ENCODE results near the gene VPS45. TPM values are rescaled to one million over a fixed set of nuclear protein-coding genes. Genes with fewer than 3 reads are reported as not detected.

The VPS45 gene
- total RNA-seq, 1 donor from 2014 or later: 34.0 TPM

DNA sequence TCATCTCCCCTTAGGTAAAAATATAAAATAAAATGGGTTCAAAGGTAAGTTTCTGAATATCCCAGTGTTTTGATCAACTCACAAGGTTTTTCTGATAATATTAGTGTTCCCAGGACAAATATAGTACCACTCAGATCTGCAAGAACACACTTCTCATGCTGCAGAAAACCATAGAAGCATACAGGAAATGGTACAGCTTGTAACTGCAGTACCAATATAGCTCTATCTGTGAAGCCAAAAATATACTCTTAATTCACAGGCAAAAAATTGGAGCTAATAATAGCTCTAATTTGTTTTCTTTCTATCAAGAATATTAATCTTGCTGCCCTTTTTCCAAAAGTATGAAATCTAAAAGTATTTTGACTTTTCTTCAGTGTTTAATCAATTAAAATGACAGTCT lies 13.2 kb downstream of the VPS45 start:
- no peak overlapping the region for H3K4me3 Mint-ChIP-seq (ENCODE audit: unreplicated experiment)
- Histone ChIP-seq H3K27me3 (ENCODE audit: insufficient read depth, low read length) (no peaks in the 10 kb centered on the region), H4K20me1 (ENCODE audit: insufficient read depth, low read length) (no peaks in the 10 kb centered on the region), H3K4me1 (ENCODE audit: insufficient read depth, low read length) (no peaks in the 10 kb centered on the region), H3K9ac (ENCODE audit: low read length) (no peak overlapping the region), H3K36me3 (ENCODE audit: insufficient read depth, low read length) (peaks cover 58% of the 10 kb centered on the region), H3K4me3 (ENCODE audit: insufficient read depth, low read depth, low read length) (no peak overlapping the region), H3K9me3 (ENCODE audit: insufficient read depth, low read depth, low read length) (no peaks in the 10 kb centered on the region), H3K27ac (ENCODE audit: low read depth, low read length) (no peak overlapping the region), H2AFZ (ENCODE audit: low read depth, low read length) (no peak overlapping the region), H3K79me2 (ENCODE audit: insufficient read depth, low read length) (no peaks in the 10 kb centered on the region), H3K4me2 (ENCODE audit: low read length) (no peak overlapping the region)
- H3K27me3 Mint-ChIP-seq (ENCODE audit: low read depth, unreplicated experiment): no peaks in the 10 kb centered on the region
- DNase-seq (ENCODE audit: low read depth) (no peak), FAIRE-seq (no peak)
- H3K36me3 Mint-ChIP-seq (ENCODE audit: low read depth, unreplicated experiment): peaks cover 5% of the 10 kb centered on the region
- peaks cover 3% of the 10 kb centered on the region for H3K4me1 Mint-ChIP-seq (ENCODE audit: low read depth, unreplicated experiment)
- H3K27ac Mint-ChIP-seq (ENCODE audit: unreplicated experiment): no peak overlapping the region
- H3K9me3 Mint-ChIP-seq (ENCODE audit: unreplicated experiment): no peaks in the 10 kb centered on the region
- TF ChIP-seq EZH2 (IDR thresholded peaks at IDR 0.05; ENCODE audit: insufficient read depth, low read length): no peak
- TF ChIP-seq, protein P1, sequence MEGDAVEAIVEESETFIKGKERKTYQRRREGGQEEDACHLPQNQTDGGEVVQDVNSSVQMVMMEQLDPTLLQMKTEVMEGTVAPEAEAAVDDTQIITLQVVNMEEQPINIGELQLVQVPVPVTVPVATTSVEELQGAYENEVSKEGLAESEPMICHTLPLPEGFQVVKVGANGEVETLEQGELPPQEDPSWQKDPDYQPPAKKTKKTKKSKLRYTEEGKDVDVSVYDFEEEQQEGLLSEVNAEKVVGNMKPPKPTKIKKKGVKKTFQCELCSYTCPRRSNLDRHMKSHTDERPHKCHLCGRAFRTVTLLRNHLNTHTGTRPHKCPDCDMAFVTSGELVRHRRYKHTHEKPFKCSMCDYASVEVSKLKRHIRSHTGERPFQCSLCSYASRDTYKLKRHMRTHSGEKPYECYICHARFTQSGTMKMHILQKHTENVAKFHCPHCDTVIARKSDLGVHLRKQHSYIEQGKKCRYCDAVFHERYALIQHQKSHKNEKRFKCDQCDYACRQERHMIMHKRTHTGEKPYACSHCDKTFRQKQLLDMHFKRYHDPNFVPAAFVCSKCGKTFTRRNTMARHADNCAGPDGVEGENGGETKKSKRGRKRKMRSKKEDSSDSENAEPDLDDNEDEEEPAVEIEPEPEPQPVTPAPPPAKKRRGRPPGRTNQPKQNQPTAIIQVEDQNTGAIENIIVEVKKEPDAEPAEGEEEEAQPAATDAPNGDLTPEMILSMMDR (IDR thresholded peaks at IDR 0.05; ENCODE audit: insufficient read depth, low read depth, low read length): no peak

DNA sequence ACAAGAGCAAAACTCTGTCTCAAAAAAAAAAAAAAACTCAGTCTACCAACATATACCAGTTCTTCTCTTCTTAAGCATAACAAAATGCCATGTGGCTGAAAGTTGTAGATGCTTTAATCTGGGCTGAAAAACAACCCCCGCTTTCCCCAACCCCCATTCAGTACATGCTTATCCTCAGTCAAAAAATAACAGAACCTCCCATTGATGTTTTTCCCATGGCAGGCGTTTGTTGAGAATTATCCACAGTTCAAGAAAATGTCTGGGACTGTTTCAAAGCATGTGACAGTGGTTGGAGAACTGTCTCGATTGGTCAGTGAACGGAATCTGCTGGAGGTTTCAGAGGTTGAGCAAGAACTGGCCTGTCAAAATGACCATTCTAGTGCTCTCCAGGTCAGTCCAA lies 14.9 kb downstream of the VPS45 start:
- Histone ChIP-seq H3K27ac (ENCODE audit: low read depth, low read length) (no peak overlapping the region), H3K9ac (ENCODE audit: low read length) (no peak overlapping the region), H3K4me2 (ENCODE audit: low read length) (no peak overlapping the region), H3K36me3 (ENCODE audit: insufficient read depth, low read length) (peaks cover 50% of the 10 kb centered on the region), H3K4me3 (ENCODE audit: insufficient read depth, low read depth, low read length) (no peak overlapping the region), H4K20me1 (ENCODE audit: insufficient read depth, low read length) (no peaks in the 10 kb centered on the region), H3K9me3 (ENCODE audit: insufficient read depth, low read depth, low read length) (no peaks in the 10 kb centered on the region), H2AFZ (ENCODE audit: low read depth, low read length) (no peak overlapping the region), H3K79me2 (ENCODE audit: insufficient read depth, low read length) (no peaks in the 10 kb centered on the region), H3K27me3 (ENCODE audit: insufficient read depth, low read length) (no peaks in the 10 kb centered on the region), H3K4me1 (ENCODE audit: insufficient read depth, low read length) (no peaks in the 10 kb centered on the region)
- no peak overlapping the region for H3K27ac Mint-ChIP-seq (ENCODE audit: unreplicated experiment)
- H3K36me3 Mint-ChIP-seq (ENCODE audit: low read depth, unreplicated experiment): peaks cover 8% of the 10 kb centered on the region
- no peaks in the 10 kb centered on the region for H3K9me3 Mint-ChIP-seq (ENCODE audit: unreplicated experiment)
- TF ChIP-seq, protein P1 (IDR thresholded peaks at IDR 0.05; ENCODE audit: insufficient read depth, low read depth, low read length): no peak
- no peak for TF ChIP-seq EZH2 (IDR thresholded peaks at IDR 0.05; ENCODE audit: insufficient read depth, low read length)
- H3K4me3 Mint-ChIP-seq (ENCODE audit: unreplicated experiment): no peak overlapping the region
- H3K4me1 Mint-ChIP-seq (ENCODE audit: low read depth, unreplicated experiment): peaks cover 3% of the 10 kb centered on the region
- no peak for FAIRE-seq
- DNase-seq (ENCODE audit: low read depth): no peak
- no peaks in the 10 kb centered on the region for H3K27me3 Mint-ChIP-seq (ENCODE audit: low read depth, unreplicated experiment)

DNA sequence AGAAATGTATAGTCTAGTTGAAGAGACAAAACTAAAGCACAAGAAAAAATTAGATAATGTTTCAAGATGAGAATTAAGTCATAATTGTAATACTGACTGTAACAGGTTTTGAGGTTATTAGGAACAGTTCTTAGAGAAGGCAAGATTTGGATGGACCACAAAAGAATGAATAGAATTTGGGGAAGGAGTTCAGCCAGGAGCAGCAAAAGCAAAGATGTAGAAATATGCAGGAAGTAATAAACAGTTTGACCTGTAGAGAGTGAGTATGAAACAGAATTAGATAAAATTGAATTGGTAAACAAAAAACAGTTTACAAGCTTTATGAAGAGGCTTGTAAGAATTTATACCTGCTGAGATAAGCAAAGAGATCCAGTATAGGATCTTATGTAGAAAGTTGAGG lies 16.3 kb downstream of the VPS45 start:
- H3K27me3 ChIP-seq (ENCODE audit: insufficient read depth, low read length): no peaks in the 10 kb centered on the region
- DNase-seq (ENCODE audit: low read depth) (peak; percentile 19), FAIRE-seq (no peak)
- no peaks in the 10 kb centered on the region for H3K79me2 ChIP-seq (ENCODE audit: insufficient read depth, low read length)
- Mint-ChIP-seq H3K27ac (ENCODE audit: unreplicated experiment) (no peak overlapping the region), H3K4me3 (ENCODE audit: unreplicated experiment) (no peak overlapping the region), H3K36me3 (ENCODE audit: low read depth, unreplicated experiment) (peaks cover 6% of the 10 kb centered on the region), H3K4me1 (ENCODE audit: low read depth, unreplicated experiment) (peaks cover 3% of the 10 kb centered on the region), H3K9me3 (ENCODE audit: unreplicated experiment) (no peaks in the 10 kb centered on the region), H3K27me3 (ENCODE audit: low read depth, unreplicated experiment) (no peaks in the 10 kb centered on the region)
- no peak overlapping the region for H2AFZ ChIP-seq (ENCODE audit: low read depth, low read length)
- TF ChIP-seq EZH2 (IDR thresholded peaks at IDR 0.05; ENCODE audit: insufficient read depth, low read length): no peak
- TF ChIP-seq, protein P1 (IDR thresholded peaks at IDR 0.05; ENCODE audit: insufficient read depth, low read depth, low read length): no peak
- H3K27ac ChIP-seq (ENCODE audit: low read depth, low read length): no peak overlapping the region
- no peak overlapping the region for H3K9ac ChIP-seq (ENCODE audit: low read length)
- H3K4me3 ChIP-seq (ENCODE audit: insufficient read depth, low read depth, low read length): no peak overlapping the region
- H4K20me1 ChIP-seq (ENCODE audit: insufficient read depth, low read length): no peaks in the 10 kb centered on the region
- no peaks in the 10 kb centered on the region for H3K4me1 ChIP-seq (ENCODE audit: insufficient read depth, low read length)
- H3K9me3 ChIP-seq (ENCODE audit: insufficient read depth, low read depth, low read length): no peaks in the 10 kb centered on the region
- H3K36me3 ChIP-seq (ENCODE audit: insufficient read depth, low read length): peaks cover 40% of the 10 kb centered on the region
- H3K4me2 ChIP-seq (ENCODE audit: low read length): no peak overlapping the region
